HG03558 (cell line): ENCODE results near the gene CUEDC1.

ENCODE experiments used
- ATAC-seq: cut with Tn5 transposase; IDR thresholded peaks from one replicate; pipeline ENCODE4 v1.9.1; 2021; ENCODE audit warnings: moderate number of reproducible peaks; ENCODE audit not compliant: unreplicated experiment; ENCODE audit errors: extremely low read depth

Gene CUEDC1

DNA sequence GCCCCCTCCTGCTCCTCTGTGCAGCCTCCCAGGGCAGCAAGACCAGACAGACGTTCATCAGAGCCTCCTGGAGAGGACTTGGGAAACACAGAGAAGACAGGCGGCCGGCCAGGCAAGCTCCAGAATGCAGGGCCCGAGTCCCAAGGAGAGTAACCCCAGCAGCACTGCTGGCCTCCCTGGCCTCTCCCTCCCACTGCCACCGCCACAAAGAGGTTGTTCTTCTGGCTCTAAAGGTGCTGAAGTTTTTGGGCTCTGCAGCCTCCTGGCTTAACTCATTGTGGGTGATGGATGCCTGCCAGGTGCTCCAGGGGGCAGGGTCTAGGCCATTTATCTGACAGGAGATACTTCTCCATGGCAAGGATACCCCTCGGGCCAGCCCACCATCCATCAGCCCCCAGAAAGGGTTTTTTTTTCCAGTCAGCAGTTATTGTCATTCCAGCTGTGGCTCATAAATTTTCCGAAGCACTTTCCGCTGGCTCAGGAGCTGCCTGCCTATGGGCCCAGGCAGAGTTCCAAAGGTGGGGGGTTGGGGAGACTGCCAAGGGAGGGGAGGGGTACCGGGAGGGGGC, 73.3 kb downstream of the CUEDC1 start:
- no peak for ATAC-seq

DNA sequence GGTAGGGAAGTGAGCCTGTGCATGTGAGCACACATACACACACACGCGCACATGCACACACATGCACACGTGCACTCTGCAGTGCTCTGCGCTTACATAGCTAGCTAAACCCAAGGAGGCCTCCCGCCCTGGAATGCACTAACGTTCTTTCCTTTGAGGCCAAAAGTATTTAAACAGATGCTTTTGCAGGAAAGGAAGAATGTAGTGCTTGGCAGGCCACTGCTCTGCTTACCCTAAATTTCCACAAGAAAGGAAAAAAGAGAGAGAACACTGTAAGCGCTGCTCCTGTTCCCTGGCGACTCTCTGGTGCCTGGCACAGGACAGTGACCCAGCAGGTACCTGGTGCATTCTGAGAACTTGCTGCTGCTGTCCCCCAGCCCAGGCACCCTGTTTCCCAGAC, 74.1 kb downstream of the CUEDC1 start:
- ATAC-seq = no peak

DNA sequence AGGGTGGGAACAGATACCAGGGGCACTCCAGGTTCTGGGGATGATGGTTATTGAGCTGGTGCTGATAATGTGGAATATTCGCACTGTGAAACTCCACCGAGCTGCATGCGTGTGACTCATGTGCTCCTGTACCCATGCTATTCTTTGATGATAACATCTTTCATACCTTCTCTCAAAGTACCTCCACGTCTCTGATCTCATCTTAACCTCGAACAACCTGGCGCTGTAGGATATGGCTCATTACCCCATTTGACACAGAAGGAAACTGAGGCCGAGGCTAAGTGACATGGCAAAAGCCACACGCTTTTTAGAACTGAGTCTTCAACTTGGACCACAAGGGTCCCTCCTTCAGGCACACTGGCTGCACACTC, 75.1 kb downstream of the CUEDC1 start:
- no peak for ATAC-seq

DNA sequence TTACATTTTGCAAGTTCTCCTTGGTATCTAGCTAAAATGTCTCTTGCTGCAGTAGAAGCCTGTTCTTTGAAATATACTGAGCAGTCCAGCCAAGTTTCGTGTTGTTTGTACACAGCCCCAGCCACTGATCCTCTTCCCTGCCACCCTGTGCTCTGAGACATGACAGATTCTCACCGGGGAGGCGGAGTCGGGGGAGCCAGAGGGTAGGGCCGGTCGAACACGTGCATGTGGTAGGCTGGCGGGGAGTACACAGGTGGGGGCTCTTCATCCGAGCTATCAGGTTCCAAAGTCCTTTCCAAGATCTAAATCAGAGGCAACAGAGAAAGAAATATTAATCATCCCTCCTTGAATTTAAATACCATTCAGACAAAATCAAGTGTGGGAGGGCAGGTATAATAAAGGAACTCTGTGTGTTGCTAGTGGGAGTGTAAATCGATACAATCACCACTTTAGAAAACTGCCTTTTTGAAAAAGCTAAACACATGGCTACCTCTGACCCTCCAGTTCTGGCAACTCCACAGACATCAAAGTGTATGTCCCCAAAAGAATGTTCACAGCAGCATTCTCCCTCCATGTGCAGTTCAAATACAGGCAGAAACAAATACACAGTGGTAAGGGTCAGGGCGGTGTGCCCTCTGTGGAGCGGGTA, 75.7 kb downstream of the CUEDC1 start:
- no peak for ATAC-seq

DNA sequence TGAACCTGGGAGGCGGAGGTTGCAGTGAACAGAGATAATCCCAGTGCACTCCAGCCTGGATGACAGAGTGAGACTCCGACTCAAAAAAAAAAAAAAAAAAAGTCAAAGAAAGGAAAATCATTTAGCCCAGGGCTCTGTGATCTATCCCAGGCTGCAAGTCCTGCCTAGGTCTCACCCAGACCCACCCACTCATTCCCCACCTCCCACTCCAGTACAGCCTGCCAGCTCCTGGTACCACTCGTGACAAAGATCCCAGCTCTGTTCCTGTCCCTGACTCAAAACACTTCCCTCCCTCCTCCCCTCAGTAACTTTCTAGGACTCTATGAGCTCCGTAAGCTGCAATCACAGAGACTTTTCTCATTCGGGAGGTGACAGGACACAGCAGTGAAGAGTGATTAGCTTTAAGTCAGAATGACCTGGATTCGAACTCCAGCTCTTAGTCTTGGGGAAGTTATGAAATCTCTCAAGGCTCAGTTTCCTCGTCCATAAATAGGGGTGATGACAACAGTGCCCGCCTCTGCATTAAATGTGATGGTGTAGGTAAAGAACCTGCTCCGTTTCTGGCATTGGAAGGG, 77.3 kb downstream of the CUEDC1 start:
- ATAC-seq = no peak

DNA sequence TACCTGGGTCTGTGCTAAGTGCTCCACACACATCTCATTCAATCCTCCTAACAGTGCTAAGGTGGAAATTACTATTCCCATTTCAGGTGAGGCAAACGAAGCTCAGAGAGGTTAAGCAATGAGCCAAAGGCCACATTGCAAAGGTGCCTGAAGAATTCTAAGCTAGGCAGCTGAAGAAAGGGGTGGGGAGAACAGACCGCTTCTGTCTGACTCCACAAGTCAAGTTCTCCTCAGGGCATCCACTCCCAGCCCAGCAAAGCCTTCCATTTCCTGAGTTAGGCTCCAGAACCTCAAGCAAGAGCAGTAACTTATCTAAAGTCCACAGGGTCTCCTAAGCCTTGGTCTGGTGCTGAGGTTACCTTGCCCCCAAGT, 78.4 kb downstream of the CUEDC1 start:
- ATAC-seq = no peak

DNA sequence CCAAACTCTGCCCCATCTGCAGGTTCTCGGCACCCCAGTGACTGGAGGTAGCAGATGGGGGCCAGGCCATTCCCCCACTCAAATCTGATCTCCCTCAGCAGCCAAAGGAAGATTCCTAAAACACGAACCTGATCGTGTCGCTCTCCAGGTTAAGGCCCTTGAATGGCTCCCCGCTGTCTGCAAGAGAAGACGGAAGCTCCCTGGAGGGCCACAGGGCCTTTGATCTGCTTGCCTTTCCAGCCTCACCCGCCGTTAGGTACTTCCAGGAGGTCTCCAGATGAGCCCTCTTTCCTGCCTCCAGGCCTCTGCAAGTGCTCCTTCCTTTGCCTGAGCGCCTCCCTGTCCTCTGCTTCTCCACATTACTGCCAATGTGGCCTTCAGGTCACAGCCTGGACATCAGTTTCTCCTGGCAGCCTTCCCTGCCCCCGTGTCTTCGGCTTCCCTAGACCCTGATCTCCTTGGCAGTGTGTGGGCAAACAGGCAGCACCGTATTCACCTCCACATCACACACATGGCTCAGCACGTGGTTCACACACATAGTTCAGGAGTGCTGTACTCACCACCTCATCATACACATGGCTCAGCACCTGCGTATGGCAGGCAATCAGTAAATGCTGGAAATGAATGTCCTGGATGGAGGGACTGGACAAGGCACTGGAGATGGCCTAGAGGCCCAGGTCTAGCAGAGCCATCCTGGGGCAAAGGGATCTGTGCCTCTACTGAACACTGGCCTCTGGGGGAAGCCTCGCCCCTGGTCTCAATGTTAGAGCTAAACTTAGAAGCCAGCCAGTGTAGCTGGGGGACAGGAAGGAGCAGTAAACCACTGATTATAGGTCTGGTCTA, 79.0 kb downstream of the CUEDC1 start:
- ATAC-seq = no peak

DNA sequence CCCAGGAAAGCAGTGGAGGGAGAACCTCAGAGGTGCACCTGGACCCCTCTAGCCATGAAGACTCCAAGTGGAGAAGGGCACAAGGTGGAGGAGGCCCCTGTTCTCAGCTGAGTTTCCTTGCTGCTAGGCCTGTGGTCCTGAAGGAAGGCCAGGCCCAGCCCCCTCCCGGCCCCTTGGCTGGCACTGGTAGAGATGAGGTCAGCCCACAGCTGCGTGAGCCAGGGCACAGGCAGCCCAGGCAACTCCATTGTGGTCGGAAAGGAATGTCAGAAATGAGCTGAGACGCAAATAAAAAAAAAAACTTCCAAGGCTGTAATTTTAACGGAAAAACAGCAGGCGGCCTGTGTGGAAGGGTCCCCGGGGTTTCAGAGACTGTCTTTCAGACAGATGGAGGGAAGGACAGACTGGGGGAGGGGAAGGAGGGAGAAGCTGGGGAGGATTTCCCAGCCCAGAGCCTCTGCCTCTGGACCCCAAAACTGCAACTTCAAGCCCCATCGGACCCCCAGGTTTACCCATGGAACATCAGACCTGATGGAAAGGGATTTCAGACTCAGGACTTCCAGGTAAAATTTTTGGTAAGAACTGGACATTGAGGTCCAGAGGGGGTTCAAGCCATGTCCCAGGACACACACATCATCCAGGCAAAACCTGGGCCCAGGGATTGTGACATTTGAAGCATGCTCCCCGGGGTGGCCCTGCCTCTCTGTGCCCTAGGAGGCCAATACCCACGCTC, 79.8 kb downstream of the CUEDC1 start:
- ATAC-seq = no peak

DNA sequence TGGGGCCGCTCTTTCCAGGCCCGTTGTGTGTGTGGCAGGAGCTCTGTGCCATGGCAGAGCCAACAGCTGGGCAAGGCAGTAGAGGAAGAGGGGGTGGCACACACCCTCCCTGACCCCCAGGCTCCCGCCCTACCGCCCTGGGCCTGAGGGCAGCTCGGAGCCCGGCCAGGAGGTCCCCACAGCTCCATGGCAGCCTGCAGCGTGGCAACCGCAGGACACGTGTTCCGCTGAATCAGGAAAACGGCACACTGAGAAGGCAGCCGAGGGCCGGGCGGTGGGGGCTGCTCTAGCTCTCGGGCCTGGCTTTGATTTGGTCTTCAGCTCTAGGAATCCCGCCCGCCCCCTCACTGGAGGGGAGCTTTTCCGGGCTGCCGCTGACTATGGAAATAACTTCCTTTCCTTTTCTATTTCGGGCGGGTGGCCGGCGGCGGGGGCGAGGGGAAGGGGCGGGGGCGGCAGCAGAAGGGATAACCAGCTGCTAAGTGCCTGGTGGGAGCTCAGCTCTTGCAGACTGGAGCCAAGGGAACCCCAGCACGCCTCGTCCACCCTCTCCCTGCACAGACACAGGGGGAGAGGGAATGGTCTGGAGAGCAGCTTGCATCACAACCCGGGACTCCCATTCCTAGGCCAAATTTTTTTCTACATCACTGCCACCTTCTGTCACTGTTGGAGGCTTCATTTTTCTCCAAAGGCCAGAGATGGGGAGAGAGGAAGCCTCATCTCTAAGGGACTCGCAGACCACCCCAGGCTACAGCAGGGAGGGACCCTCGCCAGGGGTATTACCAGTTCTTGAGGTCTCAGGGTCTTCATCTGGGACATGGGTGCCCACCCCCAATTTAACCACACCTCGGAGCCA, 80.5 kb downstream of the CUEDC1 start:
- no peak for ATAC-seq

DNA sequence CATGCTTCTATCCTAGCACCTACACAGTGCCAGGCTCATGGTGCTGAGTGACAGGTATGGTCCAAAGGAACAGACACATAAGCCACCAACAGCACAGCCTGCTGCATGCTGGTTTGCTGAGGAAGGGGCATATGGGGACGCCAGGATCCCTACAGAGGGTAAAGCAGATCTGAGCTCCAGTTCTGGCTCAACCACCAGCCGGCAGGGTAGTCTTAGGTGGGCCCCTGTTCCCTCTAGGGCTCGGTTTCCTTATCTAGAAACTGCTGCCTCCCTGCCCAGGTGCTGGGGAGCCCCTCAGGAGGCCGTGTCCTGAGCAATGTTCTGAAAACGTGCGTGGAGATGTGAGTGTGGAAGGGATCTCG, 81.2 kb downstream of the CUEDC1 start:
- no peak for ATAC-seq

DNA sequence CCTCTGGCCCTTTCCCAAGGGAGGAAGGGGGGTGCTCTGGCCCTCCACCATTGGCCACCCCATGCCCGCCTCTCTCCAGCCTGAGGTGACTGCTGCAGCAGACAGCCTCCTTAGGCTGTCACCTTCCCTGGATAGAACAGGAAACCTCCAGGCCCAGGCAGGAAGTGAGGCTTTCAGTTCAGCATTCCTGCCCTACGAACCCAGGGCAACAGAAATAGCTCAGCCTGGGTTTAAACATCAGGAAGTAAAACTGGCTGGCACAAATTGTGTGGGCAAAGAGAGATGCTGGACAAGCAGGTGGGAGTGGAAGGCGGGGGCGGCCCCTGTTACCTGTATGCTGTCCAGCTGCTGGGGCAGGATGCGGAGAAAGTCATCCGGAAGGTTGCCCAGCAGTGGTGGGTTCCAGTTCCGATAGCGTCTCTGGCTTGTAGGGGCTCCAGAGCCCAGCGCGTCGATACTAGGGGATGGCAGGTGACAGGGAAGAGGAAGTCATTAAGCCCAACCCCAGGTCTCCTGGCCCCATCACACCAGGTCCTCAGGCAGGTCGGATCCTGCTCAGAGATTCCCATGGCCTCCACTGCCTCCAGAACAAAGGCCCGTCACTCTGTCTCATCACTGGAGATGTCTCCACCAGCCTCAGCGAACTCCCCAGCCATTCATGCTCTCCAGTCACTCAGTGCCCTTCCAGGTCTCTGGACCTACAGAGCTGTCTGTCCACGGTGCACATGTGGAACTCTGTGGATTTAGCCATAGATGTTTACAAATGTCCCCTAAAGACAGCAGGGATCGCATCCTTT, 81.8 kb downstream of the CUEDC1 start:
- ATAC-seq = no peak

DNA sequence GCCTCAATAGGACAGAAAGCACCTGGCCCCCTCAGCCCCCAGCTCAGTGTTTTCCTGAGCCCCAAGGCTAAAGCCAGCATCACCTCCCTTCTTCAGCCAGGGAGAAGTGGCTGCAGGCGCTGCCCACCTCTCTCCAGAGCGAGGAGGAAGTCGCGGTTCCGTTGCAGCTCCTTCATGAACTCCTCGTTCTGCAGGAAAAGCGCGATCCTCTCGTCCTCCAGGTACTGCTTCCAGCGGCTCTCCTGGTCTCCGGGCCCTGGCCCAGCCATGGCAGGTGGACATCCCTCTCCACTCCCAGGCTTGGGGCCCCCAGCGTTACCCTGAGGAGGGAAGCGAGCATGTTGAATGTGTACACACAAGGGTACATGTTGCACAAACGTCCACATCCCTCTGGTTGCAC, 82.7 kb downstream of the CUEDC1 start:
- no peak for ATAC-seq

DNA sequence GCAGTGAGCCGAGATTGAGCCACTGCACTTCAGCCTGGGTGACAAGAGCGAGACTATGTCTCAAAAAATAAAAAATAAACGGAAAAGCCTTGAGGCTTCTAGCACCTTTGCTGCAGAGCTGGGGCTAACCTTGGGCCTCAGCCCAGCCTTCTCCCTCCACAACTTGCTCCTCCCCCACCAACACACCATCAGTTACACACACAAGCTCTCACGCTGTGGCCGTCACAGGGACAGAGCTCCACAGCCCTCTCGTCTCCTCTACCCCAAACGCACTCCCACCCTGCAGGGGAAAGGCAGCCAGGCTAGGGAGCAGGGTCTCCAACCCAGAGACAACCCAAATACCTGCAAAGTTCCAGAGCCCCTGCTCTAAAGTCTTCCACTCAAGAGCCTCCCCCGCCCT, 83.3 kb downstream of the CUEDC1 start:
- no peak for ATAC-seq

DNA sequence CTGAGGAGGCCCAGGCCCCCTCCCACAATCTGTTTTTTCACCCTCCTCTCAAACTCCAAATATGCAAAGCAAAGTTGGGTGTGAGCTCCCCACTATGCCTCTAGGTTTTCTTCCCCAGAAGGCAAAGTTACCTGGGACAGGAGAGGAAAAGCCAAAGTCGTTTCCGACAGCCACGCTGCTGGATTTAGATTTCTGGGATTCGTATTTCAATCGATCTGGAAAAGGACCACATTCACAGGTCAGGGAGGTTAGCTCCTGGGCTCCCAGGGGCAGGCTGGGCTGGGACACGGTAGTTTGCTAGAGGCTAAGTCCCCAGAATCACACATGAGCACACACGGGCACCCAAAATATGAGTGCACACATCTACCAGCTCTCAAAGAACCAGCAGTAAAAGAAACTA, 84.1 kb downstream of the CUEDC1 start:
- ATAC-seq = no peak

DNA sequence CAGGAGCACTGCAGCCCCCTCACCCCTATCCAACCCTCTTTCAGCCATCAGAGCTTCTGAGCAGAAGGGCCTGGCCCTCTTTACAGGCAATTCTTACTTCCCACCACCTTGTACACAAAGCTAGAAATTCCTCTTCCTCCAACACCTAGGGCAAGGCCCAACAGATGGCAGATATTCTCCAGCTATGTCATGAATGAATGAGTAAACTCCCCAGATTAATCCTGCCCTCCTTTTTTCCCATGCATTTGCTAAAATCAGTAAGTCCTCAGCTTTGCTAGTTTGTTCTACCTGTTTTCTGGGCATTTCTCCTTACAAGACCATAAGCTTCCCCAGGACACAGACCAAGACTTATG, 85.0 kb downstream of the CUEDC1 start:
- no peak for ATAC-seq

DNA sequence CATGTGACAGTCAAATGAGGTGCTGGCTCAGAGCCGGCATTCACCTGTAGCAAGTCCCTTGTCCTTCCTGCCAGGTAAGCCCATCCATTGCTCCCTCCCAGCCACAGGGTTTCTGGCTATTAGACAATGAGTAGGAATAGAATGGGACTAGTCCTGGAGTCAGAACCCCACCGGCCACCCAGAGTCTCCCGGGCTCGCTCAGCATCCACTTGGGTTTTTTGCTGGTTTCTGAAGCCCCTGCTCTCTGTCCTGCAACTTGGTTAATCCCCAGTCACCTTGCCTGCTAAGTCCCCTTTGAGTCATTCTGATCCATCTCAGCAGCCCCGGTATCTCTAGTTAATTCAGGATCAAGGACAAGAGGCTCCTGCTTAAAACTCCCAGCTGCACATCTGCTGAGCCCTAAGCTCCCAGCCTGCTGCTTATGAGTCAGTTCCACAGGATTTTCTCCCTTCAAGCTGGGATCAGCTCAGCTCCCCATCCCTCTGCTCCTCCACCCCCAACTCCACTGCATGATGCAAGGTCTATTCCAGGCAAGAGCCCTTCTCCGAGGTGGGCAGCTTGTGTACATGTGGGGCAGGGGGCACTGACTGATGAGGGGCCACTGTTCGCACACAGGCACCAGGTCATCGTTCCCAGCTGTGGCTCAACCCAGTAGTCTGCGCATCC, 85.5 kb downstream of the CUEDC1 start:
- no peak for ATAC-seq

DNA sequence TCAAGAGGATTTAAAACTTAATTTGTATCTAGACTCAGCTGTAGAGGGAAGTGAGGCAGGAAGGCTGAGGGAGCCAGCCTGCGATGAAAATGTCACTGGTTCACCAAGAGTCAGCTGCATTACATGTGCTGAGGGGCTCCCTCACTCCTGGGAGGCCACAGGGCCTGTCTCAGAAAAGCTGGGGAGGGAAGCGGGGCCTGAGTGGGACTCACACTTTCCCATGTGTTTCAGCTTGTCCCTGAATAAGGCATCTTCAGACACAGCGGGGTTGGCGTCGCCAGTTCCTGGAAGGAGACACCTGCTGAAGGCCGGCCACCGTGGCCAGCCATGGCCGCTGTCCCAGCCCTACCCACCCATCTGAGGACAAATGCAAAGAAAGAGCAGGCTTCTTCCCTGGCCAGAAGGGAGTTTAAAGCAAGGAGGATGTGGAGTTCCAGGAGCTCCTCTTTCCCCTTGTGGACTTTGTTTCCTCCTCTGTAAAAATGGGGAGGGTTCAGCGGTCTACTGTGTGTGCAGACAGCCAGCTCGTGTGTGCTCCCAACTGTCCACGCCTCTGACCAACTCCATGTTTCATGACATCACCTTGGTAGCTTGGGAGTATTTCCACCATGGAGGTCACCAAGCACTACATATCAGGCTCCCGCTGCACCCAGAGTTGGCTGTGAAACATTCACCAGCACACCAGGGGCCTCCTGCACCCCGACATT, 86.1 kb downstream of the CUEDC1 start:
- no peak for ATAC-seq
